Muscle layer of duodenum (tissue), 2 donors: ENCODE results near the gene TRAF1.

Source experiments
- H3K27ac ChIP-seq: one replicate; pipeline ENCODE4 v1.7.0; 2013; ENCODE audit warnings: mild to moderate bottlenecking, low read length
- H3K27me3 ChIP-seq: one replicate; pipeline ENCODE4 v1.7.0; 2013; ENCODE audit warnings: low read depth, mild to moderate bottlenecking, control low read depth, low read length
- H3K36me3 ChIP-seq, 2 donors: one replicate each; pipeline ENCODE4 v1.7.0; 2013; ENCODE audit warnings: low read length in 2 of 2, control low read depth in 1 of 2, mild to moderate bottlenecking in 1 of 2; ENCODE audit not compliant: insufficient read depth in 2 of 2, control insufficient read depth in 1 of 2
- H3K4me1 ChIP-seq, 2 donors: one replicate each; pipeline ENCODE4 v1.7.0; 2013; ENCODE audit warnings: low read length in 2 of 2, mild to moderate bottlenecking in 2 of 2, control low read depth in 1 of 2, moderate library complexity in 1 of 2; ENCODE audit not compliant: insufficient read depth in 2 of 2, control insufficient read depth in 1 of 2
- H3K4me3 ChIP-seq, 2 donors: one replicate each; pipeline ENCODE4 v1.7.0; 2013; ENCODE audit warnings: low read length in 2 of 2, low read depth in 1 of 2, mild to moderate bottlenecking in 1 of 2
- H3K9me3 ChIP-seq, 2 donors: one replicate each; pipeline ENCODE4 v1.7.0; 2013; ENCODE audit warnings: low read length in 2 of 2, control low read depth in 1 of 2, mild to moderate bottlenecking in 1 of 2; ENCODE audit not compliant: control insufficient read depth in 1 of 2
- donor health status: healthy.

The TRAF1 gene

GRCh38 chr9:120921661-120922181, 4.9 kb downstream of the TRAF1 start:
- H3K27ac ChIP-seq: no peak overlapping the region
- H3K27me3 ChIP-seq: no peaks in the 10 kb centered on the region
- peaks cover 4 to 15% of the 10 kb centered on the region in 2 donors for H3K4me1 ChIP-seq
- no peaks in the 10 kb centered on the region for H3K9me3 ChIP-seq
- no peak overlapping the region for H3K4me3 ChIP-seq
- H3K36me3 ChIP-seq: no peaks in the 10 kb centered on the region

- Histone ChIP-seq H3K27ac (peak overlapping the region; percentile 45), H3K4me3 (no peak overlapping the region), H3K4me1 (peaks cover 6 to 15% of the 10 kb centered on the region in 2 donors), H3K9me3 (no peaks in the 10 kb centered on the region), H3K36me3 (no peaks in the 10 kb centered on the region), H3K27me3 (no peaks in the 10 kb centered on the region)
Measured at GRCh38 chr9:120920806-120921178, 5.8 kb downstream of the TRAF1 start.

GRCh38 chr9:120919843-120920805, 6.5 kb downstream of the TRAF1 start:
- Histone ChIP-seq H3K27ac (peak overlapping the region; percentile 77), H3K27me3 (no peaks in the 10 kb centered on the region), H3K9me3 (no peaks in the 10 kb centered on the region), H3K36me3 (no peaks in the 10 kb centered on the region), H3K4me1 (peaks cover 6 to 15% of the 10 kb centered on the region in 2 donors), H3K4me3 (no peak overlapping the region)

- Histone ChIP-seq H3K27me3 (no peaks in the 10 kb centered on the region), H3K36me3 (no peaks in the 10 kb centered on the region), H3K27ac (peak overlapping the region; percentile 77), H3K4me3 (no peak overlapping the region), H3K9me3 (no peaks in the 10 kb centered on the region), H3K4me1 (peaks cover 6 to 21% of the 10 kb centered on the region in 2 donors)
Measured at GRCh38 chr9:120918931-120919842, 7.4 kb downstream of the TRAF1 start.

GRCh38 chr9:120917929-120918762, 8.4 kb downstream of the TRAF1 start:
- Histone ChIP-seq H3K27me3 (no peaks in the 10 kb centered on the region), H3K9me3 (no peaks in the 10 kb centered on the region), H3K36me3 (no peaks in the 10 kb centered on the region), H3K27ac (peak overlapping the region; percentile 77), H3K4me1 (peaks cover 6 to 23% of the 10 kb centered on the region in 2 donors), H3K4me3 (no peak overlapping the region)

GRCh38 chr9:120916991-120917880, 9.4 kb downstream of the TRAF1 start:
- Histone ChIP-seq H3K4me3 (no peak overlapping the region), H3K36me3 (peaks cover 0 to 5% of the 10 kb centered on the region in 2 donors), H3K4me1 (peaks cover 6 to 23% of the 10 kb centered on the region in 2 donors), H3K27ac (peak overlapping the region; percentile 33), H3K27me3 (no peaks in the 10 kb centered on the region), H3K9me3 (no peaks in the 10 kb centered on the region)

GRCh38 chr9:120916588-120916987, 10.0 kb downstream of the TRAF1 start:
- peak overlapping the region; percentile 33 for H3K27ac ChIP-seq
- peaks cover 6 to 18% of the 10 kb centered on the region in 2 donors for H3K4me1 ChIP-seq
- no peaks in the 10 kb centered on the region for H3K9me3 ChIP-seq

GRCh38 chr9:120915854-120916470, 10.6 kb downstream of the TRAF1 start:
- Histone ChIP-seq H3K4me1 (peaks cover 6 to 18% of the 10 kb centered on the region in 2 donors), H3K27me3 (no peaks in the 10 kb centered on the region), H3K27ac (peak overlapping the region; percentile 23), H3K9me3 (no peaks in the 10 kb centered on the region), H3K36me3 (peaks cover 0 to 9% of the 10 kb centered on the region in 2 donors), H3K4me3 (no peak overlapping the region)

More at GRCh38 chr9:120916588-120916987, 10.0 kb downstream of the TRAF1 start:
- Histone ChIP-seq H3K36me3 (peaks cover 0 to 5% of the 10 kb centered on the region in 2 donors), H3K4me3 (no peak overlapping the region), H3K27me3 (no peaks in the 10 kb centered on the region)

- Histone ChIP-seq H3K4me1 (peaks cover 6 to 18% of the 10 kb centered on the region in 2 donors), H3K27me3 (no peaks in the 10 kb centered on the region), H3K36me3 (peaks cover 0 to 11% of the 10 kb centered on the region in 2 donors), H3K27ac (no peak overlapping the region), H3K9me3 (no peaks in the 10 kb centered on the region), H3K4me3 (no peak overlapping the region)
Measured at GRCh38 chr9:120914953-120915352, 11.6 kb downstream of the TRAF1 start.
